HUES64 (cell line): Measurements from ENCODE around the gene LRCH1.
"Not testable (repeated sequence)": the region's sequence is repeated elsewhere in the genome, so short reads cannot be mapped to it uniquely, and the experiment has no call there.

Experiments used
- H3K27ac ChIP-seq: 2 replicates; pipeline ENCODE4 v1.7.0; 2013; ENCODE audit warnings: low read depth, low read length, inconsistent platforms
- H3K27me3 ChIP-seq: 2 replicates; pipeline ENCODE4 v1.6.1; 2013; ENCODE audit warnings: mild to moderate bottlenecking, low read length; ENCODE audit not compliant: insufficient read depth
- H3K36me3 ChIP-seq: 2 replicates; pipeline ENCODE4 v1.6.1; 2013; ENCODE audit warnings: mild to moderate bottlenecking, low read length; ENCODE audit not compliant: insufficient read depth
- H3K4me1 ChIP-seq: 2 replicates; pipeline ENCODE4 v1.6.1; 2013; ENCODE audit warnings: mild to moderate bottlenecking, low read length, moderate library complexity; ENCODE audit not compliant: insufficient read depth
- H3K4me3 ChIP-seq: 2 replicates; pipeline ENCODE4 v1.5.1; 2013; ENCODE audit warnings: mild to moderate bottlenecking, low read length, moderate library complexity
- H3K9ac ChIP-seq: 2 replicates; pipeline ENCODE4 v1.6.1; 2013; ENCODE audit warnings: mild to moderate bottlenecking, low read depth, low read length
- H3K9me3 ChIP-seq: 2 replicates; pipeline ENCODE4 v1.6.1; 2013; ENCODE audit warnings: low read depth, low read length; ENCODE audit not compliant: insufficient read depth
- WGBS: fragments of 150-250, 120-280 bp; methylation state at CpG from one replicate; pipeline ENCODE4 v1.1.7; 2013; ENCODE audit warnings: missing lambda C conversion rate; 5-methylcytosine and 5-hydroxymethylcytosine counted together

Gene LRCH1

DNA sequence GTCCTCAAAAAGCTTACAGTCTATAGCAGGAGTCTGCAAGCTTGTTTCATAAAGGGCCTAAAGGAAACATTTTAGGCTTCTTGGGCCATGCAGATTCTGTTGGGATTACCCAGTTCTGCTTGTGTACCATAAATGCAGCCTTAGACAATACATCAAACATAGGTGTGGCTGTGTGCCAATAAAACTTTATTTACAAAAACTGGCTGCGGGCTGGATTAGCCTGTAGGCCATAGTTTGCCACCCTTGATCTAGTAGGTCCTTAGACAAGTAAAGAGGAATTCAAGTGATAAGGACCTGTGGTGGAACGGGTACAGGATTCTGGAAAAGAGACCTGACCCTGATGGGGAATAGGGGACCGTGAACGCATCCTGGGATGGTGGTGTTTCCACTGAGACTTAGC, 192.1 kb downstream of the LRCH1 start:
- Histone ChIP-seq H3K4me1 (no peaks in the 10 kb centered on the region), H3K9ac (no peak overlapping the region), H3K4me3 (no peak overlapping the region), H3K27me3 (no peaks in the 10 kb centered on the region), H3K9me3 (no peaks in the 10 kb centered on the region), H3K36me3 (peaks cover 3% of the 10 kb centered on the region; the same call in 1 of the 2 replicates), H3K27ac (no peak overlapping the region)
- WGBS = 92% methylated on average over 4 of the region's 4 CpGs

DNA sequence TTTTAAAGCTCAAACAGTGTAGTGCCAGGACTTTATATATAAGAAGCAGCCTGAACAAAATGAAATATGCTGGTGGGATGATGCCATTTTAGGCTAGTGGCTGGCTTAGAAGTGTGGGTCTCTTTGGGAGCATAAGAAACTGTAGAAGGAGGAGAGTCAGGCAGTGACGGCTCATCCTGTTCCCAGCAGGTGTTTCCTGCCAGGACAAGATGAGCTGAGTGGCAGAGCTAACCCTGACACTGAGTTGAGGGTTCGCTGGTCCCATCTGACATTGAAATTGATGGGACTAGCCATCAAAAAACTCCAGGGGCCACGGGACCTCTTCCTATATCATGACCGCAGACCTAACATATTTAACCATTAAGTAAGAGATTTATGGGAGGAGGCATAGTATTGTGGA, 192.7 kb downstream of the LRCH1 start:
- no peaks in the 10 kb centered on the region for H3K4me1 ChIP-seq
- H3K27ac ChIP-seq = no peak overlapping the region

DNA sequence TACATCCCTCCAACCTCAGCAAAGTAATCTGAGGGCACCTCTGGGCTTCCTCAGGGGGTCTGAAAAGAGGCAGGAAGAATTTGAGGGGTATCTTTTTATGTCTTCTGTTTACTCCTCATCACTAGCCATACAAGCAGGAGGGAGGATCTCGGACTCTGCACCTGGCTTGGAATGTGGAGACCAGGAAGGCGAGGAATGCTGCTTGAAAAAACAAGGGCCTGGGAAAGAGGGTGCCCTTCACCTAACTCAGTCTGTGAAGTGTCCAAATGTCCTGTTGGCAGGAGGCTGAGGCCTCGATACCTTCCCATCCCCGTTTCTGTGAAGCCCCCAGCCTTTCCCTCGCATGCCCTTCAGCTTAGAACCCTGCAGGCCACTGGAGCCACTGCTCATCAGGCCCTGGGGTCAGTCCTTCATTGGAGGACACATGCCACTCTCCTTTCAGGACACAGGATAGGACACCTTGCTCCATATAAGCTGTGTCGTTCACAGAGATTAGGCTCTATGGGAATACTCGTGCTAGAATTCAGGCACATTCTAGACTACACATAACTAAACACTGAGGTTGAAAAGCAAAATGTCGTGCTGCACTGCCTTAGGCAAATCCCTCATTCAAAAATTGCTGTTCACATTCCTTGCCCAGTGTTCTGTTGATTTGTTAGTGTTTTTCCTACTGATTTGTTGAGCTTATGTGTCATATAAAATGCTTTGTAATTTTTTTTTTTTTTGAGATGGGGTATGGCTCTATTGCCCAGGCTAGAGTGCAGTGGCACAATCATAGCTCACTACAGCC, 194.3 kb downstream of the LRCH1 start:
- peaks cover 6% of the 10 kb centered on the region for H3K36me3 ChIP-seq
- 95% methylated on average over 8 of the region's 8 CpGs for whole genome bisulfite sequencing
- no peaks in the 10 kb centered on the region for H3K9me3 ChIP-seq
- no peak overlapping the region for H3K4me3 ChIP-seq
- H3K27me3 ChIP-seq = no peaks in the 10 kb centered on the region
- H3K4me1 ChIP-seq = no peaks in the 10 kb centered on the region
- H3K27ac ChIP-seq = no peak overlapping the region
- H3K9ac ChIP-seq = no peak overlapping the region

More for the DNA sequence above, 192.7 kb downstream of the LRCH1 start:
- Histone ChIP-seq H3K9me3 (no peaks in the 10 kb centered on the region), H3K4me3 (no peak overlapping the region), H3K36me3 (peaks cover 8% of the 10 kb centered on the region), H3K27me3 (no peaks in the 10 kb centered on the region), H3K9ac (no peak overlapping the region)
- 80% methylated on average over 2 of the region's 4 CpGs for WGBS

DNA sequence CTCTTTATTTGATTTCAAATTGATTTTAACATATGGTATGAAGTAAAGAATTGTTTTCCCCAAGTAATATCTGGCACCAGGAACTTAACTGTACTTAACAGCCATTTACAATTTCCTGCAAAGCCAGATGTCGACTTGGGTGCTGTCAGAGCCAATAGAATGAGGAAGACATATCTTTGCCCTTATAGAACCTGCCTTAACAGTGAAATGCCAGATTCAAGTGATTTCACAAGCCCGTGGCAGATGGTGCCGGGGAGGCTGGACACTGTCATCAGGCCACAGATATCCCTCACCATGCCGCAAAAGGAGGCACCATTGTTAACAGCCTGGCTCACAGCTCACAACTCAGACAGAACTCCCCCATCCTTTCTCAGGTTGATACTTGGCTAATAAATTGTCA, 195.3 kb downstream of the LRCH1 start:
- H3K27ac ChIP-seq = no peak overlapping the region
- no peaks in the 10 kb centered on the region for H3K9me3 ChIP-seq
- no peaks in the 10 kb centered on the region for H3K27me3 ChIP-seq
- H3K36me3 ChIP-seq = peaks cover 6% of the 10 kb centered on the region
- WGBS = 91% methylated on average over 4 of the region's 4 CpGs
- H3K4me3 ChIP-seq = no peak overlapping the region
- H3K4me1 ChIP-seq = no peaks in the 10 kb centered on the region
- no peak overlapping the region for H3K9ac ChIP-seq

DNA sequence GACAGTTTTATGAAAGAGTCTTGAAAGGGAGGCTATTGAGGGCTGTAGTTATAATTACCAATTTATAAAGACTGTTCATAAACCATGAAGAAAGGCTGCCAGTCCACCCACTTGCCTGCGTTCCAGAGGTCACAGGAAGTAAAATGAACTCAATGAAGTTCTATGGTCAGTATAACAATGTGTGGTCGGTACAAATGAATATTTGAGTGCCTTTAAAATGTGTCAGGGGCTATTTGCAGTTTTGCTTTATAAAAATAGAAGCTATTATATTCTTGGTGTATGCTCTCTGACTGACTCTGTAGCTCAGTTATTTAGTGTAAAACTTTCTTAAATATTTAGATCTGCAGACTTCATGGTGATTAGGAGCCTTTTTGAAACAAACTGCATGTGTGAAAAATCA, 197.0 kb downstream of the LRCH1 start:
- 88% methylated on average over 2 of the region's 2 CpGs for WGBS
- H3K27ac ChIP-seq = no peak overlapping the region
- H3K36me3 ChIP-seq = peaks cover 6% of the 10 kb centered on the region
- no peak overlapping the region for H3K4me3 ChIP-seq
- H3K27me3 ChIP-seq = no peaks in the 10 kb centered on the region
- no peak overlapping the region for H3K9ac ChIP-seq
- no peaks in the 10 kb centered on the region for H3K9me3 ChIP-seq
- no peaks in the 10 kb centered on the region for H3K4me1 ChIP-seq

DNA sequence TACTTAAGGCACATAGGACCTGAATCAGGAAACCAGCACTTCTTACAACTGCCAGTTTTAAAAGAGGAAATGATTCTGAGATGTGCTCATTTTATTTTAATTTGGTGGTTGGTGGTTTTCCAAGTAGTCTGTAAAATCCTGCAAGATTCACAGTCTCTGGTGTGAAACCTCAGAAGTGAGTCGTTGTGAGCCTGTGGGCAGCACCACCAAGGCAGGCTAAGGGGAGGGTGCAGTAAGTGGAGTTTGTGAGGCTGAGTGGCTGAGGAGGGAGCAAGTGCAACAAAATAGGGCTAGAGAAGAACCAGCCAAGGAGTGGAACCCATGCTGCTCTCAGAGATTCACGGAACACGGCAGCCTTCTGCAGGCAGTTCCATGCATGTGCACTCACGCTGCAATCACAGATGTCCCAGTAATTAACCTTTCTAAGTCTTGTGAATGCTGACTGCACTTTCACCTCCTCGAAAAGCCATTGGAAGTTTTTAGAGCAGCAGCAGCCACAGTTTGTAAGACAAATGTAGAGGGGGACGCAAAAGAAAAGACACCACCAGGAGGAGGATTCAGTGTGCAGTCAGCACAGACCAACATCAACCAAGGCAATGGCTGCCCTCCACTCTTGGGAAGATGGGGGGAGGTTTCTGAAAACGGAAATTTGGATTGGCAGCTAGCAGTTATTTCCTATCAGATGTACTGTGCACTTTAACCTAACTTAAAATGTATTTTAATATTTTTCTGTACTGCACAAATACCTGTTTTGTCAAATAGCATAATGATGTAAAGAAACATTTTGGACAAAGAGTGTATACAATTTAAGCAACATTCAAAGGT, 199.1 kb downstream of the LRCH1 start:
- 86% methylated on average over 6 of the region's 7 CpGs for WGBS
- H3K4me1 ChIP-seq = peaks cover 5% of the 10 kb centered on the region; the same call in 1 of the 2 replicates

DNA sequence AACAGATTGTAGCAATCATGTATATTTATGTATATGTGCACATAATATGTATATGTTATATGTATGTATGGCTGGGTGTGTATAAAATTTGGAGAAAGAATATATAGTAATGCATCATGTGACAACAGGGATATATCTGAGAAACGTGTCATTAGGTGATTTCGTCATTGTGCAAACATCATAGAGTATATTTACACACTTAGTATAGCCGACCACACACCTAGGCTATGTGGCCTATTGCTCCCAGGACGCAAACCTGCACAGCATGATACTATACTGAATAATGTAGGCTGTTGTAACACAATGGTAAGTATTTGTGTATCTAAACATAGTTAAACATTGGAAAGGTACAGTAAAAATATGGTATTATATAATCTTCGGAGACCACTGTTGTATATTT, 200.2 kb downstream of the LRCH1 start:
- Histone ChIP-seq H3K36me3 (peaks cover 6% of the 10 kb centered on the region), H3K4me1 (peaks cover 7% of the 10 kb centered on the region; the same call in 1 of the 2 replicates), H3K9me3 (no peaks in the 10 kb centered on the region), H3K27ac (no peak overlapping the region), H3K4me3 (no peak overlapping the region), H3K9ac (no peak overlapping the region), H3K27me3 (no peaks in the 10 kb centered on the region)
- 98% methylated on average over 5 of the region's 5 CpGs for WGBS

More for the DNA sequence above, 199.1 kb downstream of the LRCH1 start:
- Histone ChIP-seq H3K27me3 (no peaks in the 10 kb centered on the region), H3K9ac (no peak overlapping the region), H3K27ac (no peak overlapping the region), H3K4me3 (no peak overlapping the region), H3K36me3 (peaks cover 6% of the 10 kb centered on the region), H3K9me3 (no peaks in the 10 kb centered on the region)

DNA sequence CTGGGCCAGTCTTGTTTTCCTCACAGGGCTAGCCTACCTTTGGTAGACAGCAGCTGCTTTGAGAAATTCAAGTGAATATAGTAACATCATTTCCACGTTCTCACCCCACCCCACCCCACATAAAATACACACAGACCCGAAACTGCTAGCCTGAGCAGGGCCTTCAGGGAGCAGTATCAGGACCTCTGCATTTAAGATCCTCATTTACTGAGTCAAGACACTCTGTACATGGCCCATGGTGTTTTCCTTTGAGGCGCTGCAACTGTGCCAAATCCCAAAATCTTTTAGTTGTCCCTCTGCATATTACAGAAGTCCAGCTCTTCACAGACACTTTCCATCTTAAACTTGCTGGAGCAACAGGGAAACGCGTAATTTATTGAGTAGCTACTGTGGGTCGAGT, 200.9 kb downstream of the LRCH1 start:
- no peaks in the 10 kb centered on the region for H3K9me3 ChIP-seq
- peaks cover 7% of the 10 kb centered on the region; the same call in 1 of the 2 replicates for H3K4me1 ChIP-seq
- no peaks in the 10 kb centered on the region for H3K27me3 ChIP-seq
- WGBS = 92% methylated on average over 6 of the region's 6 CpGs
- no peak overlapping the region for H3K27ac ChIP-seq
- H3K4me3 ChIP-seq = no peak overlapping the region
- H3K9ac ChIP-seq = no peak overlapping the region
- H3K36me3 ChIP-seq = peaks cover 6% of the 10 kb centered on the region

DNA sequence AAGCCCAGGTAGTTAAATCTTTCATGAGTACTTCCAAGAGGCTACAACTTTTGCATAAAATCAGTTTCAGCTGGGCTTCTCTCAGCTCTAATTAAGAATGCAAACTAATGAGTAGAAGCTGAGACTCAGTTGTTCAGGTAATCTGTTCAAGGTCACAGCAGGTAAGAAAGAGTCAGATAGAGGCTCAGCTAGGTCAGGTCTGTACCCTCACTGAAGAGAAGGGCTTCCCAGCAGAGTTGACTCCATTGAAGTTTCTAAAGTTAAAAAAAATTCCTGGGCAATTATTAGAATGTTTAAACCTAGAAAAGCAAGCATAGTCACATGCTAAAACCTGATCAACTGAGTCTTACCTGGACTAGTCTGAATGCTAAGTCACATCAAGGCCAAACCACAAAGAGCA, 201.8 kb downstream of the LRCH1 start:
- Histone ChIP-seq H3K9ac (no peak overlapping the region), H3K27me3 (no peaks in the 10 kb centered on the region), H3K4me1 (peaks cover 7% of the 10 kb centered on the region; the same call in 1 of the 2 replicates), H3K4me3 (no peak overlapping the region), H3K9me3 (no peaks in the 10 kb centered on the region), H3K27ac (no peak overlapping the region), H3K36me3 (peaks cover 6% of the 10 kb centered on the region)

DNA sequence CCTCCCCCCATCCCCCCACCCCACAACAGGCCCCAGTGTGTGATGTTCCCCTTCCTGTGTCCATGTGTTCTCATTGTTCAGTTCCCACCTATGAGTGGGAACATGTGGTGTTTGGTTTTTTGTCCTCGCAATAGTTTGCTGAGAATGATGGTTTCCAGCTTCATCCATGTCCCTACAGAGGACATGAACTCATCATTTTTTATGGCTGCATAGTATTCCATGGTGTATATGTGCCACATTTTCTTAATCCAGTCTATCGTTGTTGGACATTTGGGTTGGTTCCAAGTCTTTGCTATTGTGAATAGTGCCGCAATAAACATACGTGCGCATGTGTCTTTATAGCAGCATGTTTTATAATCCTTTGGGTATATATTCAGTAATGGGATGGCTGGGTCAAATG, 202.5 kb downstream of the LRCH1 start:
- not testable (repeated sequence) for H3K4me3 ChIP-seq, H3K9me3 ChIP-seq, H3K36me3 ChIP-seq, H3K9ac ChIP-seq, H3K27ac ChIP-seq, H3K4me1 ChIP-seq, H3K27me3 ChIP-seq
- WGBS = no CpG with 5 or more reads among the region's 5 CpGs

DNA sequence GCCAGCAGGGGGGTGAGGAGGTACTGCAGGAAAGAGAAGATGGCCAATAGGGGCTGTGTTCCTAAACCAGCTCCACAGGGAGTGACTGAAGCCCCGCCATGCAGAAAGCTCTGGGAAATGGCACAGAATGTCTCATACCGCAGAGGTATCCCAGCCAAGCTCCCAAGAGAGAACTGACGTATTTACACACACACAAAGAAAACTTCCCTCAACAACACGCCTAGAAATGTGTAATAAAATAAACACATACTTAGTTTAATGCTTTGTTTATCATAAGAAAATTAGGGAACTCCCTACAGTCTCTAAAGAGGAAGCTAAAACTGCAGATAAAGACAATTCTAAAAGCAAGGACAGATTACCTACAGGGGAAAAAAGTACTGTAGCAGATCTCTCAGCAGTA, 204.0 kb downstream of the LRCH1 start:
- Histone ChIP-seq H3K27ac (no peak overlapping the region), H3K9ac (no peak overlapping the region), H3K36me3 (no peaks in the 10 kb centered on the region), H3K27me3 (no peaks in the 10 kb centered on the region), H3K4me3 (no peak overlapping the region), H3K9me3 (no peaks in the 10 kb centered on the region), H3K4me1 (peaks cover 7% of the 10 kb centered on the region; the same call in 1 of the 2 replicates)
- 58% methylated on average over 3 of the region's 4 CpGs for WGBS
